Fibroblast of skin of scalp (primary cell): ENCODE measurements around the gene KIF3B.
"Not testable (repeated sequence)": the region's sequence is repeated elsewhere in the genome, so short reads cannot be mapped to it uniquely, and the experiment has no call there.

ENCODE experiments used
- DNase-seq: peaks from one replicate; pipeline ENCODE4 v3.0.0-alpha.2; 2013

The KIF3B gene

GRCh38 chr20:32333181-32333987, 55.9 kb downstream of the KIF3B start:
- DNase-seq = no peak

GRCh38 chr20:32333988-32334885, 56.8 kb downstream of the KIF3B start:
- DNase-seq = no peak

GRCh38 chr20:32336918-32337347, 59.5 kb downstream of the KIF3B start:
- peak; percentile 49 for DNase-seq

- no peak for DNase-seq
Measured at GRCh38 chr20:32337937-32338661, 60.6 kb downstream of the KIF3B start.

GRCh38 chr20:32338665-32339064, 61.2 kb downstream of the KIF3B start:
- DNase-seq = no peak

GRCh38 chr20:32339116-32339515, 61.7 kb downstream of the KIF3B start:
- DNase-seq = no peak

GRCh38 chr20:32341053-32341452, 63.6 kb downstream of the KIF3B start:
- DNase-seq = not testable (repeated sequence)

- peak; percentile 75 for DNase-seq
Measured at GRCh38 chr20:32343439-32343838, 66.0 kb downstream of the KIF3B start.

GRCh38 chr20:32344835-32345506, 67.5 kb downstream of the KIF3B start:
- DNase-seq = no peak

- DNase-seq = no peak
Measured at GRCh38 chr20:32348207-32348606, 70.8 kb downstream of the KIF3B start.

- no peak for DNase-seq
Measured at GRCh38 chr20:32350421-32350820, 73.0 kb downstream of the KIF3B start.

GRCh38 chr20:32352121-32352720, 74.8 kb downstream of the KIF3B start:
- no peak for DNase-seq

- DNase-seq = no peak
Measured at GRCh38 chr20:32353848-32354496, 76.5 kb downstream of the KIF3B start.

- DNase-seq = peak; percentile 89
Measured at GRCh38 chr20:32354592-32355416, 77.4 kb downstream of the KIF3B start.

- no peak for DNase-seq
Measured at GRCh38 chr20:32355417-32355841, 78.0 kb downstream of the KIF3B start.

GRCh38 chr20:32355907-32356621, 78.6 kb downstream of the KIF3B start:
- DNase-seq = peak; percentile 93

GRCh38 chr20:32356622-32357374, 79.3 kb downstream of the KIF3B start:
- DNase-seq = no peak

GRCh38 chr20:32357375-32357868, 80.0 kb downstream of the KIF3B start:
- DNase-seq = no peak
